Upper lobe of left lung (tissue), 6 donors: ENCODE measurements around the gene MCTP1. TPM values are rescaled to one million over a fixed set of nuclear protein-coding genes. Genes with fewer than 3 reads are reported as not detected.
A peak's percentile ranks its signal among the peaks of the same experiment; 100 is the strongest.

ENCODE experiments used
- ATAC-seq, 2 donors: fragments of 200-7000 bp; cut with Tn5 transposase; one replicate each; pipeline ENCODE4 v1.9.1; 2022; ENCODE audit warnings: mild to moderate bottlenecking in 2 of 2, moderate library complexity in 2 of 2; ENCODE audit not compliant: low FRiP score in 2 of 2
- DNase-seq, 2 donors: peaks; one replicate each; pipeline ENCODE4 v3.0.0-alpha.2; 2019 to 2020
- H3K27ac ChIP-seq, 4 donors: fragments of 200-600 bp; sonication (generic); one replicate each; pipeline ENCODE4 v1.5.1; 2016 to 2019
- H3K27me3 ChIP-seq, 4 donors: fragments of 200-600 bp; sonication (generic); one replicate each; pipeline ENCODE4 v1.5.1; 2017 to 2019
- H3K36me3 ChIP-seq, 4 donors: fragments of 200-600 bp; sonication (generic); one replicate each; pipeline ENCODE4 v1.5.1; 2016 to 2019
- H3K4me1 ChIP-seq, 4 donors: fragments of 200-600 bp; sonication (generic); one replicate each; pipeline ENCODE4 v1.5.1; 2018 to 2019
- H3K4me3 ChIP-seq, 4 donors: fragments of 200-600 bp; sonication (generic); one replicate each; pipeline ENCODE4 v1.5.1; 2017 to 2019; ENCODE audit warnings: mild to moderate bottlenecking in 2 of 4, moderate library complexity in 1 of 4
- H3K9me3 ChIP-seq, 4 donors: fragments of 200-600 bp; sonication (generic); one replicate each; pipeline ENCODE4 v1.5.1; 2018 to 2019
- EP300 ChIP-seq, 4 donors: sonication (generic); formaldehyde crosslinking; IDR thresholded peaks; one replicate each; pipeline ENCODE4 v1.5.1; 2017; ENCODE audit warnings: antibody characterized with exemption in 4 of 4, control low read depth in 2 of 4
- POLR2A ChIP-seq, 4 donors: fragments of 450-650 bp; IDR thresholded peaks; one replicate each; pipeline ENCODE4 v1.5.1; 2016 to 2017; ENCODE audit warnings: antibody characterized with exemption in 4 of 4, mild to moderate bottlenecking in 2 of 4
- POLR2AphosphoS5 ChIP-seq, 2 donors: sonication (generic); formaldehyde crosslinking; IDR thresholded peaks; one replicate each; pipeline ENCODE4 v1.5.1; 2017; ENCODE audit warnings: antibody characterized with exemption in 2 of 2
- WGBS, 2 donors: methylation state at CpG; one replicate each; pipeline ENCODE4 v1.1.5; 2017 to 2018; 5-methylcytosine and 5-hydroxymethylcytosine counted together
- total RNA-seq, 6 donors: library from RNA; depleted of rRNA in 4 of 6; stranded (reverse); fragments of >200 nt in 4 of 6; gene quantifications; one replicate each; pipeline versions ENCODE4 v1.1.0 to v1.2.1, GENCODE V29; 2016 to 2021
- TF ChIP-seq, protein P1 (sequence below), 6 experiments: fragments of 450-650 bp in 4 of 6; fragments of 200-600 bp in 2 of 6; sonication (generic) in 2 of 6; IDR thresholded peaks; one replicate each; pipeline ENCODE4 v1.5.1; 2016 to 2019; ENCODE audit warnings: antibody characterized with exemption in 6 of 6
- donor health status: DM: no; HTN: no; CAD: no; lungs with moderate emphysema.
- donor health status: DM: no; HTN: yes; CAD: no; lungs with severe emphysema.

The MCTP1 gene
- total RNA-seq, 6 donors from 2014 or later: 30.4 to 43.8 (median 38.3) TPM

DNA sequence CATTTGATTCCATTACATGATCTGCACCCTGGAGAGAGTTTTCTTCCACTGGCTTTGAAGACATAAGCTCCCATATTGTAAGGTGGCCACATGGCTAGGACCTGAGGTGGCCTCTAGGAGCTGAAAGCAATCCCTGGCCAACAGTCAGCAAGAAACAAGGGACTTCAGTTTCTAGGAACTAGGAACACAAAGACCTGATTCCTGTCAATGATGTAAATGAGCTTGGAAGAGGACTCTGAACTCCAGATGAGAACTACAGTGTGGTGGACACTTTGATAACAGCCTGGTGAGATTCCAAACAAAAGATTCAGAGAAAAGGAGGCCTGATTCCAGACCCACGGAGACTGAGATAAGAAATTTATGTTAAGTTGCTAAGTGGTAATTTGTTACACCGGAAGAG is 129.0 kb downstream of the MCTP1 start:
- WGBS, 2 donors: 63 to 78% methylated on average over 2 of the region's 2 CpGs
- H3K36me3 ChIP-seq: no peaks in the 10 kb centered on the region
- no peaks in the 10 kb centered on the region for H3K27me3 ChIP-seq
- no peak for DNase-seq
- no peak for ATAC-seq
- no peaks in the 10 kb centered on the region for H3K4me1 ChIP-seq
- no peak overlapping the region for H3K27ac ChIP-seq
- H3K9me3 ChIP-seq: no peaks in the 10 kb centered on the region
- no peak for TF ChIP-seq EP300 (IDR thresholded peaks at IDR 0.05)
- TF ChIP-seq, protein P1, sequence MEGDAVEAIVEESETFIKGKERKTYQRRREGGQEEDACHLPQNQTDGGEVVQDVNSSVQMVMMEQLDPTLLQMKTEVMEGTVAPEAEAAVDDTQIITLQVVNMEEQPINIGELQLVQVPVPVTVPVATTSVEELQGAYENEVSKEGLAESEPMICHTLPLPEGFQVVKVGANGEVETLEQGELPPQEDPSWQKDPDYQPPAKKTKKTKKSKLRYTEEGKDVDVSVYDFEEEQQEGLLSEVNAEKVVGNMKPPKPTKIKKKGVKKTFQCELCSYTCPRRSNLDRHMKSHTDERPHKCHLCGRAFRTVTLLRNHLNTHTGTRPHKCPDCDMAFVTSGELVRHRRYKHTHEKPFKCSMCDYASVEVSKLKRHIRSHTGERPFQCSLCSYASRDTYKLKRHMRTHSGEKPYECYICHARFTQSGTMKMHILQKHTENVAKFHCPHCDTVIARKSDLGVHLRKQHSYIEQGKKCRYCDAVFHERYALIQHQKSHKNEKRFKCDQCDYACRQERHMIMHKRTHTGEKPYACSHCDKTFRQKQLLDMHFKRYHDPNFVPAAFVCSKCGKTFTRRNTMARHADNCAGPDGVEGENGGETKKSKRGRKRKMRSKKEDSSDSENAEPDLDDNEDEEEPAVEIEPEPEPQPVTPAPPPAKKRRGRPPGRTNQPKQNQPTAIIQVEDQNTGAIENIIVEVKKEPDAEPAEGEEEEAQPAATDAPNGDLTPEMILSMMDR (IDR thresholded peaks at IDR 0.05): no peak
- TF ChIP-seq POLR2A (IDR thresholded peaks at IDR 0.05): no peak
- no peak for TF ChIP-seq POLR2AphosphoS5 (IDR thresholded peaks at IDR 0.05)
- no peak overlapping the region for H3K4me3 ChIP-seq

DNA sequence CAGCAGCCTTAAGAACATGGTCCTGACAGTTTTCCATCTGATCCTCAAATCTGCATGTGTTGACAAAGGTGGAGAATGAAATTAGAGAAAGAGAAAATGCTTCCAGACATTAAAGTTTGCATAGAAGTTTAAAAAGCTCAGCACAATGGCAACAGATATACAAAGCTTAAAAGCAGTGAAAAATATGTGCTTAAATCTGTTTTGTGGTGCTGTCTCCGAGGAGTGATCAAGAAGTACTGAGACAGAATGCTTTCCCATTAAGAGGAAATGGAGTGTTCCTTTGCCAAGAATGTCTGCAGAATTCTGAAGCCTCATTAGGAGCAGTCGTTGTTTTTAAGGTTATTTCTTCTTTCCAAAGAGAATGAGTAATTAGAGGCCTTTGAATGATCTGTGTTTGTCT is 131.4 kb downstream of the MCTP1 start:
- Histone ChIP-seq H3K4me1 (no peaks in the 10 kb centered on the region), H3K36me3 (no peaks in the 10 kb centered on the region), H3K4me3 (no peak overlapping the region), H3K9me3 (no peaks in the 10 kb centered on the region), H3K27me3 (no peaks in the 10 kb centered on the region), H3K27ac (peak overlapping the region in 1 of 4 donors; percentile 64)
- ATAC-seq (no peak), DNase-seq (no peak)
- 27 to 29% methylated on average over 2 of the region's 2 CpGs for WGBS, 2 donors
- TF ChIP-seq POLR2A (IDR thresholded peaks at IDR 0.05) (no peak), EP300 (IDR thresholded peaks at IDR 0.05) (no peak), POLR2AphosphoS5 (IDR thresholded peaks at IDR 0.05) (no peak)
- TF ChIP-seq, protein P1 (IDR thresholded peaks at IDR 0.05): no peak

DNA sequence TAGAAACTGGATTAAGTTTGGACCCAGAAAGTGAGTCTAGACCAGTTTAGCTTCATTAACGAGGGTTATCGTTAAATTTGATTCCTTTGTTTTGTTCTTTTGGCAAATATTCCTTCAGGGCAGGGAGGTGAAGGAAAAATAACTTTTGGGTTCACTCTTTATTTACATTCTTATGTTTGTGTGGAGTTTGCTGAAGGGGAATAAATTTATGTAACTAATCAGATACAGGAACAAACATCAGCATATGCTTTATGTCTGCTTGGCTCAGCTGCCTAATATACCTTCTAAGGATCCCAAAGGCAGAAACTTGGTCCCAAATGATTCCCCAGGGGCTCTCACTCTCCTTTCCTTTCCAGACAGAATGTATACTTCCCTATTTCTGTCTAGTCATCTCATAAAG is 132.4 kb downstream of the MCTP1 start:
- no peaks in the 10 kb centered on the region for H3K36me3 ChIP-seq
- DNase-seq (no peak), ATAC-seq (no peak)
- WGBS, 2 donors: 61 to 65% methylated on average over 2 of the region's 2 CpGs
- H3K27ac ChIP-seq: peak overlapping the region in 2 of 4 donors; percentile 3 to 64
- no peaks in the 10 kb centered on the region for H3K4me1 ChIP-seq
- H3K4me3 ChIP-seq: no peak overlapping the region
- peaks cover 0 to 2% (median 0%) of the 10 kb centered on the region in 4 donors for H3K9me3 ChIP-seq
- TF ChIP-seq POLR2AphosphoS5 (IDR thresholded peaks at IDR 0.05) (no peak), POLR2A (IDR thresholded peaks at IDR 0.05) (no peak), EP300 (IDR thresholded peaks at IDR 0.05) (no peak)
- TF ChIP-seq, protein P1 (IDR thresholded peaks at IDR 0.05): no peak
- no peaks in the 10 kb centered on the region for H3K27me3 ChIP-seq

DNA sequence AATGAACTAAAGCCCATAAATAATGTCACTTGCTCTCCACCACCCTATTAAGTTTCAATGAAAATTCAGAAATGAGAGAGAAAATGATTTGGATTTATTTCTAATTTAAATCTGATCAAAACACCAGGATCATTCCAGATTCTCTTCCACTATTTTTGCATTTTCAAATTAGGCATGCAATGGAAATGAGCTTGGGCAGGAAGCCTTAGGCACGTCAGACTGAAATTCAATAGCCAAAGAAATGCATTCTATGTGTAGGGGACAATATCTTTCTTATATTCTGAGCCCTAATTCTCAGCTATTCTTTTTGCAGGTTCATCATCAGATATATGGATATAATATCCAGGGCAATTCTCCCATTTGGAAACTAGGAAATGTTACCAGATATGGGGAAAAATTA is 132.8 kb downstream of the MCTP1 start:
- Histone ChIP-seq H3K27me3 (no peaks in the 10 kb centered on the region), H3K4me1 (no peaks in the 10 kb centered on the region), H3K4me3 (no peak overlapping the region), H3K36me3 (no peaks in the 10 kb centered on the region), H3K27ac (peak overlapping the region in 2 of 4 donors; percentile 3 to 64), H3K9me3 (peaks cover 0 to 5% (median 0%) of the 10 kb centered on the region in 4 donors)
- ATAC-seq: no peak
- no peak for DNase-seq
- TF ChIP-seq EP300 (IDR thresholded peaks at IDR 0.05) (no peak), POLR2AphosphoS5 (IDR thresholded peaks at IDR 0.05) (no peak), POLR2A (IDR thresholded peaks at IDR 0.05) (no peak)
- TF ChIP-seq, protein P1 (IDR thresholded peaks at IDR 0.05): no peak
- WGBS, 2 donors: 56 to 65% methylated on average over 1 of the region's 1 CpG

DNA sequence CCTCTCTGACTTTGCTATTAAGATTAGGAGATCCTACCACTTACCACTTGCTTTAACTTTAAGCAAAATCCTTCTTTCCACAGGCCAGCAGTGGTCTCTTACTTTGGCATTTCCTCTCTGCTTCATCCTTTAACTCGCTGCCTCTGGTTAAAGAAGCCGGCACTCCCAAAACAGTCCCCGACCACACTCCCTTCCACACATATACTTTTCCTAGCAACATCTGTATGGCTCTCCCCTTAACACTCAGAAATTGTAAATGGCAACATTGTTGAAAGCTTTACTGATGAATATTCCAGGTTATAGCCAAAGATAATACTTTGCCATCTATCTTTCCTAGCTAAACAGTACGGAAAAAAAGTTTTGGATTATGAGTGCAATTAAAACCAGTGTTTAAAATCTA is 133.2 kb downstream of the MCTP1 start:
- WGBS, 2 donors: 82 to 91% methylated on average over 4 of the region's 4 CpGs
- no peak overlapping the region for H3K4me3 ChIP-seq
- DNase-seq (no peak), ATAC-seq (no peak)
- H3K27ac ChIP-seq: peak overlapping the region in 1 of 4 donors; percentile 64
- no peaks in the 10 kb centered on the region for H3K4me1 ChIP-seq
- TF ChIP-seq POLR2AphosphoS5 (IDR thresholded peaks at IDR 0.05) (no peak), POLR2A (IDR thresholded peaks at IDR 0.05) (no peak), EP300 (IDR thresholded peaks at IDR 0.05) (no peak)
- TF ChIP-seq, protein P1 (IDR thresholded peaks at IDR 0.05): no peak
- no peaks in the 10 kb centered on the region for H3K27me3 ChIP-seq
- H3K36me3 ChIP-seq: no peaks in the 10 kb centered on the region
- H3K9me3 ChIP-seq: peaks cover 0 to 5% (median 0%) of the 10 kb centered on the region in 4 donors
